ENCODE data around the gene NACC1.
"Not testable (repeated sequence)": the region's sequence is repeated elsewhere in the genome, so short reads cannot be mapped to it uniquely, and the experiment has no call there.

NACC1 gene

DNA sequence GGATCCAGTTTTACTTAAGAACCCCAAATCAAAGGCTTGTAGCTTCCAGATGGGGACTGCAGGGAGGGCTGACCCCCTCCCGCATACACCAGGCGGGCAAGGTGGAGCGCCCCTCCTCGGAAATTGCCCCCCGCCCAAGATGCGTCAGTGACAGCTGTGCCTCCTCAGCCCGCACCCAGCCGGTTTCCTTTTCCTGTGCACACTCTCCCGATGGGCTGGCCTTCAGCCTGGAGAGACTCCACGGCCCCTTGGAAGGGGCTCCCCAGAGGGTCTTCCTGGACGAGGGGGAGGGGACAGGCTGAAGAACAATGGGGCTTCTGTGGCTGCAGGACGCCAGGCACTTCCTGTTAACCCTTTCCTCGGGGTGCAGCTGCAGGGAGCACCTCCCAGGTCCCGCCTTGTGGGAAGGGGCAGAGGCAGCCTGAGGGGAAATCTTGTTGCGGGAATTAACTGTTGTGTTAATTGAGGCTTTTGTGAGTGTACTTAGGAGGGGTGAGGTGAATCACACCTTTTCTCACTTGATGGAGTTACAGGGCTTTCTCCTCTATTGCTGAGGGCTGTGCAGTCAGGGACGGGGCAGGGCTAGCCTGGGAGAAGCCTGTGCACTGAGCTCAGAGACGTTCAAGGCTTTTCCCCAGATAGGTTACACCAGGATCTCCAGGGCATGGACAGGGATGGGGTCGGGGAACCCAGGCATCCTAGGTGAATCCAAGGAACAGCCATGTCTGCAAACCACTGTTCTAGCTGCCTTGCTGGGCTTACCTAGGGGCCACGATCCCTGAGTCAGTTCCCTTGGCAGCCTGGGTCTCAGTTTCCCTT is 46.5 kb downstream of the NACC1 start:
- DNase-seq: peak; percentile 59

DNA sequence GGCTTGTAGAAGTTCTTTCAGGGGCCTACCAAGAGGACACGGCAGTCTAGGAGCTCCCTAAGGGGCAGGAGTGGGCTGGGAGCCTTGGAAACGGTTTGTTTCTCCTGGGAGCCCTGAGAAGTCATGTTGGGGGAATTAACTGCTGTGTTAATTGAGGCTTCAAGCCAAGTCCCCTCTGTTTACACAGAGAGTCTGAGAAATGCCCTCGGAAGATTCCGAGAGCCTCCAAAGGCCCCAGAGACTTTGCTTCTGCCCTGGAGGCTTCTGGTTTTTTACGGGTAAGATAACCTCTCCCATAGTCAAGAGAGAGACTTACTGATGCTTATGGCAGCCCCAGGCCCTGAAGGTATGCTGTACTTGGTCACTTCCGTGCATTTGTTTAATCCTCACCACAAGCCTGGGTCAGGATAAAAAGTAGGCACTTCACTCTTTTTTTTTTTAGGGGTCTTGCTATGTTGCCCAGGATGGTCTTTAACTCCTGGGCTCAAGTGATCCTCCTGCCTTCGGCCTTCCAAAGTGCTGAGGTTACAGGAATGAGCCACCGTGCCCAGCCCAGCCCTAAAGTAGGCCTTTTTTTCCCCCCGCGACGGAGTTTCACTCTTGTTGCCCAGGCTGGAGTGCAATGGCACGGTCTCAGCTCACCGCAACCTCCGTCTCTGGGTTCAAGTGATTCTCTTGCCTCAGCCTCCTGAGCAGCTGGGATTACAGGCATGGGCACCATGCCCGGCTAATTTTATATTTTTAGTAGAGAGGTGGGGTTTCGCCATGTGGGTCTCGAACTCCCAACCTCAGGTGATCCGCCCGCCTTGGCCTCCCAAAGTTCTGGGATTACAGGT is 47.3 kb downstream of the NACC1 start:
- DNase-seq: peak; percentile 59

DNA sequence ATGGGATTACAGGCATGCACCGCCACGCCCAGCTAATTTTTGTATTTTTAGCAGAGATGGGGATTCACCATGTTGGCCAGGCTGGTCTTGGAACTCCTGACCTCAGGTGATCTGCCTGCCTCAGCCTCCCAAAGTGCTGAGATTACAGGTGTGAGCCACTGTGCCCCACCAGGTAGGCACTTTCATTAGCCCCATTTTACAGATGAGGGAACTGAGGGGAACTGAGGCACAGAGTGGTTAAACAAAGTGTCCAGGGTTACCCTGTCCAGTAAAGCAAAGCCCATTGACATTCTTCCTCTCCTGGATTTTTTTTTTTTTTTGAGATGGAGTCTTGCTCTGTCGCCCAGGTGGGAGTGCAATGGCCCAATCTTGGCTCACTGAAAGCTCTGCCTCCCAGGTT is 48.1 kb downstream of the NACC1 start:
- not testable (repeated sequence) for DNase-seq

DNA sequence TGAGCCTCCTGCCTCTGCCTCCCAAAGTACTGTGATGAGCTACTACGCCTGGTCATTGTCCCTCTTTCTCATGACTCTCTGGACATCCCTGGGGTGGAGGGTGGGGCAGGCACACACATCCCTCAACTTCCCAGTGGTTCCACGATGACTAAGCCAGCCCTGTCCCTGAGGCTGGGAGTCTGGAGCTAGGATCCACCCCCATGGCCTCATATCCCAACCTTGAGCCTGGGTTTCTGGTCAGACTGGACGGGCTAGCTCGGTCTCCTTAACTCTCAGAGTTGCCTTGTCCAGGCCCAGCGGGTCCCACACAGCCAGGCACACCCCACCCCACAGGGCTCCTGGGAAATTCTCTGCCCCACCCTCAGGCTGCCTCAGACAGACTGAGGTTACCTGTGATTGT is 51.7 kb downstream of the NACC1 start:
- peak; percentile 58 for DNase-seq

DNA sequence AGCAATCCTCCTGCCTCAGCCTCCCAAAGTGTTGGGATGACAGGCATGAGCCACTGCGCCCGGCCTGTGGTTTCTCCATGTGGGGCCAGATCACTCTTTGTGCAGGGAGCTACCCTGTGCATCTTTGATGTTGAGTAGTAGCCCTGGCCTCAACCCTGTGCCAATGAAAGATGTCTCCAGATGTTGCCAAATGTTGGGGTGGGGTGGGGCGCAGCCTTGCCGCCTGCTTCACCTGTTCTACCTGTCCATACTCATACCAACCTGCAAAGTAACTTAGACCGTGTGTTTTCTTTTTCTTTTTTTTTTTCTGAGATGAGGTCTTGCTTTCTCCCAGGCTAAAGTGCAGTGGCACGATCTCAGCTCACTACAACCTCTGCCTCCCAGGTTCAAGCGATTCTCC is 53.1 kb downstream of the NACC1 start:
- DNase-seq: no peak

DNA sequence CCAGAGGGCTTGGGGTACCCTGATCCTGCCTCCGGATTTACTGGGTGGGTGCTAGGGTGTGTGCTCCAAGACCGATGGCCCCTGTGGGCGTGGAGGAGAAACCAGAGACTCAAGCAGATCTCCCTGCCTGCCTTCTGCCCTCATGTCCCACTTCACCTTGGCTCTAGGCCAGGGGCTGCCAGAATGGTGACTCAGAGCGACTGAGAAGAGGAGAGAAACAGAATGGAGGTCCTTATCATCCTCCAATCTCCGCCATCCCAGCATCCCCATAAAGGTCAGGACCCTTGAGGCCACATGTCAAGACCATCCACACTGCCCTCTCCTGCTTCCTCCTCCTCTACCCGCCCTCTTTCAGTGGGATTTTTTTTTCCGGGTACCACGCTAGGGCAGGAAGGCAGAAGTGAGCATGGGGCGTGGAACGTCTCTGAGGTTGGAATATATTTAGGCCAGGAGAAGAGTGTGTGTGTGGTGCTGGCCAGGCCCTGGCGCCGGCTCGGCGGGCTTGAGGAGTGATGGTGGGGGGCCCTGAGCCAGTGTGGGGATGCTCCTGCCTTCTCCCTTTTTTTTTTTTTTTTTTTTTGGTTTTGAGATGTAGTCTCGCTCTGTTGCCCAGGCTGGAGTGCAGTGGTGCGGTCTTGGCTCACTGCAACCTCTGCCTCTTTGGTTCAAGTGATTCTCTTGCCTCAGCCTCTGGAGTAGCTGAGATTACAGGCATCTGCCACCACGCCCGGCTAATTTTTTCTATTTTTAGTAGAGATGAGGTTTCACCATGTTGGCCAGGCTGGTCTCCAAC is 54.5 kb downstream of the NACC1 start:
- peak; percentile 91 for DNase-seq

DNA sequence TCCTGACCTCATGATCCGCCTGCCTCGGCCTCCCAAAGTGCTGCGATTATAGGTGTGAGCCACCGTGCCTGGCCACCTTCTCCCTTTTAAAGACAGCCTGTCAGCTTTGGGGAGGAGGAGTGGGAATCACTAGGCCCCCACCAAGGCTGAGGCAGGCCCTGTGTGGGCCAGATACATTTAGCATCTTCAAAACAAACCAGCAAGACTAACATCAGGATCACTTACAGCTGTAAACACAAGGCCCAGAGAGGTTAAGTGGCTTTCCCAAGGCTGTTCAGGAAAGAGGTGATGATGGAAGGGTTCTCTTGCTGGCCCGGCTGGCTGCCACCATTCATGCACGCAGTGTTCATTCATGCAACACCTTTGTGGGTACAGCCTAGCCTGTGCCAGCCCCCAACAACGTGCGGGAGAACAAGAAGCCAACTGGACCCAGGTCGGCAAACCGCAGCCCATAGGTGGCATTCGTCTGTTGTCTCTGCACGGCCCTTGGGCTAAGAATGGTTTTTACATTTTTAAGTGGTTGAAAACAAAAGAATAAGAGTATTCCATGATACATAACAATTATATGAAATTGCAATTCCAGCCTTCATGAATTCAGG is 55.2 kb downstream of the NACC1 start:
- no peak for DNase-seq

DNA sequence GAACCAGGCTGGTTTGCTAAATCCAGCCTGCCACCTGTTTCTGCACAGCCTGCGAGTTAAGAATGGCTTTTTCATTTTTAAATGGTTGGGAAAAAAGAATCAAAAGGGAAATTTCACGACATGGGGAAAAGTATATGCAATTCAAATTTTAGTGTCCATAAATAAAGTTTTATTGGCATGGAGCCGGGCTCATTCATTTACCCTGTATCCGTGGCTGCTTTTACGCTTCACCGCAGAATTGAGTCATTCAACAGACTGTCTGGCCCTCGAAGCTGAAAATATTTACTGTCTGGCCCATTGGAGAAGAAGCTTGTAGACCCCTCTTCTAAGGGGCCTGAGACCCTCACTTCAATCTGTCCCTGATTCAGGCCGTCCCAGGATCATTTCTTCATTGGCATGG is 58.3 kb downstream of the NACC1 start:
- no peak for DNase-seq

DNA sequence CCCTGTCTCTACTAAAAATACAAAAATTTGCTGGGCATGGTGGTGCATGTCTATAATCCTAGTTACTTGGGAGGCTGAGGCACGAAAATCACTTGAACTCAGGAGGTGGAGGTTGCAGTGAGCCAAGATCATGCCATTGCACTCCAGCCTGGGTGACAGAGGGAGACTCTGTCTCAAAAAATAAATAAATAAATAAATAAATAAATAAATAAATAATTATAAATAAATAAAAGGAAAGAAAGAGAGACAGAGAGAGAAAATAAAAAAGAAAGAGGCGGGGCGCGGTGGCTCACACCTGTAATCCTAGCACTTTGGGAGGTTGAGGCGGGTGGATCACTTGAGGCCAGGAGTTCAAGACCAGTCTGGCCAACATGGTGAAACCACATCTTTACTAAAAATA is 59.5 kb downstream of the NACC1 start:
- DNase-seq: not testable (repeated sequence)

DNA sequence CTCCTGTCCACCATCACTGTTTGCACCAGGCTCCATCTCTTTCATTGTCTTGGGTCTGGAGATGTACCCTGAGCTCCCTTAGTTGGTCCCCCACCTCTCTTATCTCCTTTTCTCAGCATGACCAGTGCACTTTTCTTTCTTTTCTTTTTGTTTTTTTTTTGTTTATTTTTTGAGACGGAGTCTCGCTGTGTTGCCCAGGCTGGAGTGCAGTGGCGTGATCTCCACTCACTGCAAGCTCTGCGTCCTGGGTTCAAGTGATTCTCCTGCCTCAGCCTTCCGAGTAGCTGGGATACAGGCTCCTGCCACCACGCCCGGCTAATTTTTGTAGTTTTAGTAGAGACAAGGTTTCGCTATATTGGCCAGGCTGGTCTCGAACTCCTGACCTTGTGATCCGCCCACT is 60.2 kb downstream of the NACC1 start:
- DNase-seq: not testable (repeated sequence)

DNA sequence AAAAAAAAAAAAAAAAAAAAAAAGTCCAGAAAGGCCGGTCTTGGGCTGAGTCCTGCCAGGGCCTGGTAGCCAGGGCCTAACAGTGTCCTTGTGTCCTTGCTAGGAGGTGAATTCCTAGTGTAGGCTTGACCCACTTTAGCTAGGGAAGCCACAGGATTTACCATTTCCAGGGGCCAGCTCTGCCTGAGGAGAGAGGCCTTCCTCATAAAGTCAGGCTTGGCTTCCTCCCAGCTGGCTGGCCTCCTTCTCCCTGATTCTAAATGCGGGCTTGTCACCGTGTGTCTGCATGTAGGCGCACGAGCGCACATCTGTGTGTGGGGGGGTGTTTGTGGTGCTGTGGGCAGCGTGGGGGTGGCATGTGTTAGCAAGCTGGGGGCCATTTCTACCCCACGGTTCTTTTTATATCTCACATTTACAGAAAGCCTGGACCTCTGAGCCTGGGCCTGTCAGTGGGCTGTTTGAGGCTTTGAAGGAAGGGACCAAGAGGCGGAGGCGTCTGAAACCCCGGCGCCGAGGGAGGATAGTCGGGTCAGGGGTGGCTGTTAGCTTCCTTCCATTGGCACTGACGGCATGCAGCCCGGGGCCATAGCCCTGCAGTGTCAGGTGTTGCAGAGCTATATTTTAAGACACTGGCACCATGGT is 63.8 kb downstream of the NACC1 start:
- DNase-seq: peak; percentile 52

DNA sequence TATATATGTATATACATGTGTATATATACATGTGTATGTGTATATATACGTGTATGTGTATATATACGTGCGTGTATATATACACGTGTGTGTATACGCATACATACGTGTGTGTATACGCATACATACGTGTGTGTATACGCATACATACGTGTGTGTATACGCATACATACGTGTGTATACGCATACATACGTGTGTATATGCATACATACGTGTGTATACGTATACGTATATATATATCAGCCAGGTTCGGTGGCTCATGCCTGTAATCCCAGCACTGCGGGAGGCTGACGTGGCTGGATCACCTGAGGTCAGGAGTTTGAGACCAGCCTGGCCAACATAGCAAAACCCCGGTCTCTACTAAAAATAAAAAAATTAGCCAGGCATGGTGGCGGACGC is 66.9 kb downstream of the NACC1 start:
- not testable (repeated sequence) for DNase-seq

DNA sequence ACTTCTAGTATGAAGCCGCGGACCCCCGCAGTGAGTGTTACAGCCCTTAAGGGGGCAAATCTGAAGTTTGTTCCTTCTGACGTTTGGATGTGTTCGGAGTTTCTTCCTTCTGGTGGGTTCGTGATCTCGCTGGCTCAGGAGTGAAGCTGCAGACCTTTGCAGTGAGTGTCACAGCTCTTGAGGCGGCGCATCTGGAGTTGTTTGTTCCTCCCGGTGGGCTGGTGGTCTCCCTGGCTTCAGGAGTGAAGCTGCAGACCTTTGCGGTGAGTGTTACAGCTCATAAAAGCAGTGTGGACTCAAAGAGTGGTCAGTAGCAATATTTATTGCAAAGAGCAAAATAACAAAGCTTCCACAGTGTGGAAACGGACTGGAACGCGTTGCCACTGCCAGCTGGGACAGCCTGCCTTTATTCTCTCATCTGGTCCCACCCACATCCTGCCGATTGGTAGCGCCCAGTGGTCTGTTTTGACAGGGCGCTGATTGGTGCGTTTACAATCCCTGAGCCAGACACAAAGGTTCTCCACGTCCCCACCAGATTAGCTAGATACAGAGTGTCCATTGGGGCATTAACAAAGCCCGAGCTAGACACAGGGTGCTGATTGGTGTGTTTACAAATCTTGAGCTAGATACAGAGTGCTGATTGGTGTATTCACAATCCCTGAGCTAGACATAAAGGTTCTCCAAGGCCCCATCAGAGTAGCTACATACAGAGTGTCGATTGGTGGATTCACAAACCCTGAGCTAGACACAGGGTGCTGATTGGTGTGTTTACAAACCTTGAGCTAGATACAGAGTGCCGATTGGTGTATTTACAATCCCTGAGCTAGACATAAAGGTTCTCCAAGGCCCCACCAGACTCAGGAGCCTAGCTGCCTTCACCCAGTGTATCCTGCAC is 67.9 kb downstream of the NACC1 start:
- not testable (repeated sequence) for DNase-seq

DNA sequence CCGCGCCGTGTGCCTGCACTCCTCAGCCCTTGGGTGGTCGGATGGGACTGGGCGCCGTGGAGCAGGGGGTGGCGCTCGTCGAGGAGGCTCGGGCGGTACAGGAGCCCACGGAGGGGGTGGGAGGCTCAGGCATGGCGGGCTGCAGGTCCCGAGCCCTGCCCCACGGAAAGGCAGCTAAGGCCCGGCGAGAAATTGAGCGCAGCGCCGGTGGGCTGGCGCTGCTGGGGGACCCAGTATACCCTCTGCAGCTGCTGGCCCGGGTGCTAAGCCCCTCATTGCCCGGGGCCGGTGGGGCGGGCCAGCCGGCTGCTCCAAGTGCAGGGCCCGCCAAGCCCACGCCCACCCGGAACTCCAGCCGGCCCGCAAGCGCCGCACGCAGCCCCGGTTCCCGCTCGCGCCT is 68.6 kb downstream of the NACC1 start:
- DNase-seq: not testable (repeated sequence)

DNA sequence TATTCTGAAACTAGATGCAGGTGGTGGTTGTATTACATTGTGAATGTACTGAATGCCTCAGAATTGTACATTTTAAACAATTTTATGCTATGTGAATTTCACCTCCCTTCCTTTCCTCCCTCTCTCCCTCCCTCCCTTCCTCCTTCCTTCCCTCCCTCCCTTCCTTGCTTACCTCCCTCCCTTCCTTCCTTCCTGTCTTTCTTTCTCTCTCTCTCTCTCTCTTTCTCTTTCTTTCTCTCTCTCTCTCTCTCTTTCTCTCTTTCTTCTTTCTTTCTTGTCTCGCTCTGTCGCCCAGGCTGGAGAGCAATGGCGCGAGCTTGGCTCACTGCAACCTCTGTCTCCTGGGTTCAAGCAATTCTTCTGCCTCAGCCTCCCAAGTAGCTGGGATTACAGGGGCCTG is 69.4 kb downstream of the NACC1 start:
- DNase-seq: no peak

DNA sequence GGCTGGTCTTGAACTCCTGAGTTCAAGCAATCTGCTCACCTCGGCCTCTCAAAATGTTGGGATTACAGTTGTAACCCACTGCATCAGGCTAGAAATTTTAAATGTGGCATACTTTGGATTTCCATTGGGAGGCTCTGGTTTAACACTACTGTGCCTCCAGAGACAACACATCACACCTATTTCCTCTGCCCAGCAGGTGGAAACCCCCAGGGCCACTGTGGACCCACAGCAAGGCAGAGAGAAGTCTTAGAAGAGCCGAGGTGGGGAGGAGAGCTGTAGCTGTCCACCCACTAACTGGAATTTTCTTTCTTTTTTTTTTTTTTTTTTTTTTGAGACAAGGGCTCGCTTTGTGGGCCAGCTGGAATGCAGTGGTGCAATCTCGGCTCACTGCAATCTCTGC is 71.5 kb downstream of the NACC1 start:
- DNase-seq: no peak
